CD4-positive, alpha-beta T cell (primary cell): ENCODE measurements around the gene NMT2. TPM values are rescaled to one million over a fixed set of nuclear protein-coding genes. Genes with fewer than 3 reads are reported as not detected.
A peak's percentile ranks its signal among the peaks of the same experiment; 100 is the strongest.

Source experiments
- ATAC-seq: fragments of 200-7000 bp; cut with Tn5 transposase; one replicate; pipeline ENCODE4 v1.10.0; 2022; ENCODE audit warnings: mild to moderate bottlenecking; ENCODE audit not compliant: poor library complexity
- CTCF ChIA-PET: fragments of 350-600 bp; sonication (Branson Sonifier 250); formaldehyde crosslinking; loops from one replicate; lab custom pipeline; 2021; ENCODE audit warnings: antibody characterized with exemption, inconsistent platforms; lab: Charles Lee
- POLR2A ChIA-PET: fragments of 350-600 bp; sonication (Branson Sonifier 250); formaldehyde crosslinking; loops from one replicate; lab custom pipeline; 2021; ENCODE audit warnings: antibody characterized with exemption, inconsistent platforms; lab: Charles Lee
- DNase-seq, 14 experiments: peaks; one replicate each; pipeline ENCODE4 v3.0.0-alpha.2; 2013 to 2020; ENCODE audit warnings: mixed read lengths in 2 of 14
- H3K27ac ChIP-seq, 2 donors: one replicate each; pipeline versions ENCODE4 v1.5.1 to v1.7.0; 2013; ENCODE audit warnings: low read length in 2 of 2, low read depth in 1 of 2, mild to moderate bottlenecking in 1 of 2
- H3K27me3 ChIP-seq, 2 experiments: 1 replicate in 1 of 2; 2 replicates in 1 of 2; pipeline versions ENCODE4 v1.6.1 to v1.7.0; 2013; ENCODE audit warnings: low read length in 2 of 2, control low read depth in 1 of 2, mild to moderate bottlenecking in 1 of 2, moderate library complexity in 1 of 2; ENCODE audit not compliant: insufficient read depth in 2 of 2, control insufficient read depth in 1 of 2
- H3K36me3 ChIP-seq: one replicate; pipeline ENCODE4 v1.6.1; 2013; ENCODE audit warnings: low read length, control low read depth; ENCODE audit not compliant: insufficient read depth
- H3K4me1 ChIP-seq: one replicate; pipeline ENCODE4 v1.6.1; 2013; ENCODE audit warnings: low read length, control low read depth; ENCODE audit not compliant: insufficient read depth
- H3K4me3 ChIP-seq: one replicate; pipeline ENCODE4 v1.5.1; 2013; ENCODE audit warnings: mild to moderate bottlenecking, low read length, moderate library complexity
- H3K9me3 ChIP-seq, 2 experiments: 1 replicate in 1 of 2; 2 replicates in 1 of 2; pipeline versions ENCODE4 v1.6.1 to v1.7.0; 2013; ENCODE audit warnings: low read length in 2 of 2, mild to moderate bottlenecking in 2 of 2, control low read depth in 1 of 2, moderate library complexity in 1 of 2; ENCODE audit not compliant: control insufficient read depth in 1 of 2, insufficient read depth in 1 of 2
- H3K27ac Mint-ChIP-seq: one replicate; pipeline ENCODE4 v1.8.0; 2020; ENCODE audit warnings: mixed read lengths
- H3K27me3 Mint-ChIP-seq: one replicate; pipeline ENCODE4 v1.8.0; 2021; ENCODE audit warnings: mixed read lengths
- H3K36me3 Mint-ChIP-seq: one replicate; pipeline ENCODE4 v1.8.0; 2021; ENCODE audit warnings: low read depth, mixed read lengths
- H3K4me1 Mint-ChIP-seq: one replicate; pipeline ENCODE4 v1.8.0; 2021; ENCODE audit warnings: low read depth, mixed read lengths
- H3K4me3 Mint-ChIP-seq: one replicate; pipeline ENCODE4 v1.8.0; 2020; ENCODE audit warnings: mild to moderate bottlenecking, mixed read lengths
- H3K9me3 Mint-ChIP-seq: one replicate; pipeline ENCODE4 v1.8.0; 2020; ENCODE audit warnings: mixed read lengths
- CTCF ChIP-seq: fragments of 200-600 bp; IDR thresholded peaks from one replicate; pipeline ENCODE4 v1.8.0; 2022; ENCODE audit warnings: antibody characterized with exemption, mild to moderate bottlenecking
- intact Hi-C, 2 experiments: fragments of 100-400 bp; cut with DNase I in 1 of 2; cut with micrococcal nuclease in 1 of 2; formaldehyde crosslinking; loops; one replicate each; pipeline versions ENCODE4 v1.15.1 to v1.9.0; 2023 to 2025; cut with DNase I, micrococcal nuclease
- total RNA-seq, 174 experiments: library from RNA in 2 of 174; stranded (reverse) in 2 of 174; gene quantifications; one replicate each; pipeline ENCODE4 v1.2.3 and lab custom pipeline; 2021 to 2026

NMT2 gene
- total RNA-seq, 2 experiments from 2014 or later: 23.4 to 28.1 TPM

- H3K4me3 ChIP-seq: no peak overlapping the region
- ChIA-PET POLR2A (interaction anchor here (0.7 kb wide), 1 partner anchor 21 kb away, joined by 3 read pairs; no protein-coding TSS in a partner anchor), CTCF (no interaction called here)
- Mint-ChIP-seq H3K4me1 (peaks cover 50% of the 10 kb centered on the region), H3K27ac (no peak overlapping the region), H3K27me3 (no peaks in the 10 kb centered on the region), H3K36me3 (peaks cover 10% of the 10 kb centered on the region), H3K4me3 (no peak overlapping the region), H3K9me3 (peaks cover 2% of the 10 kb centered on the region)
- DNase-seq (no peak), ATAC-seq (no peak)
- intact Hi-C loops: no loop called here
- no peak for TF ChIP-seq CTCF
- peaks cover 19% of the 10 kb centered on the region for H3K4me1 ChIP-seq
- no peaks in the 10 kb centered on the region for H3K9me3 ChIP-seq
- H3K27me3 ChIP-seq: no peaks in the 10 kb centered on the region
- H3K36me3 ChIP-seq: peaks cover 8% of the 10 kb centered on the region
- no peak overlapping the region for H3K27ac ChIP-seq
These were observed 20.7 kb downstream of the NMT2 start for GRCh38 chr10:15147594-15148392.

- DNase-seq (peak in 1 of 14 experiments; percentile 21), ATAC-seq (peak; percentile 29)
- Mint-ChIP-seq H3K27me3 (no peaks in the 10 kb centered on the region), H3K4me3 (no peak overlapping the region), H3K36me3 (peaks cover 7% of the 10 kb centered on the region), H3K27ac (peak overlapping the region; percentile 63), H3K4me1 (peaks cover 53% of the 10 kb centered on the region), H3K9me3 (peaks cover 2% of the 10 kb centered on the region)
- ChIA-PET POLR2A (no interaction called here), CTCF (no interaction called here)
- TF ChIP-seq CTCF: no peak
- intact Hi-C loops: no loop called here
- H3K9me3 ChIP-seq: no peaks in the 10 kb centered on the region
- H3K4me1 ChIP-seq: peaks cover 24% of the 10 kb centered on the region
- no peak overlapping the region for H3K27ac ChIP-seq
- H3K4me3 ChIP-seq: no peak overlapping the region
- peaks cover 8% of the 10 kb centered on the region for H3K36me3 ChIP-seq
- H3K27me3 ChIP-seq: no peaks in the 10 kb centered on the region
These were observed 22.1 kb downstream of the NMT2 start for GRCh38 chr10:15146366-15146765.

- Histone ChIP-seq H3K4me1 (peaks cover 24% of the 10 kb centered on the region), H3K27me3 (no peaks in the 10 kb centered on the region), H3K27ac (no peak overlapping the region), H3K9me3 (no peaks in the 10 kb centered on the region), H3K4me3 (no peak overlapping the region), H3K36me3 (peaks cover 16% of the 10 kb centered on the region)
- no peak for ATAC-seq
- no peak for TF ChIP-seq CTCF
- peaks cover 56% of the 10 kb centered on the region for H3K4me1 Mint-ChIP-seq
- H3K9me3 Mint-ChIP-seq: peaks cover 1% of the 10 kb centered on the region
- CTCF ChIA-PET: no interaction called here
- peak overlapping the region; percentile 63 for H3K27ac Mint-ChIP-seq
- POLR2A ChIA-PET: interaction anchor here (1.6 kb wide), 1 partner anchor 24 kb away, joined by 3 read pairs; the partner anchor contains the start of gene NMT2
- no peak overlapping the region for H3K4me3 Mint-ChIP-seq
- no peak for DNase-seq
- intact Hi-C loops: no loop called here
- peaks cover 18% of the 10 kb centered on the region for H3K36me3 Mint-ChIP-seq
- H3K27me3 Mint-ChIP-seq: no peaks in the 10 kb centered on the region
These were observed 23.7 kb downstream of the NMT2 start for GRCh38 chr10:15144788-15145187.
